DMS 273 treated with DMSO at 0.1 percent for 48 hours (cell line): ENCODE measurements around the gene FCN2.

Experiments
- DNase-seq: peaks from one replicate; lab custom pipeline; 2025; lab: John Stamatoyannopoulos, UW

Gene FCN2

DNA sequence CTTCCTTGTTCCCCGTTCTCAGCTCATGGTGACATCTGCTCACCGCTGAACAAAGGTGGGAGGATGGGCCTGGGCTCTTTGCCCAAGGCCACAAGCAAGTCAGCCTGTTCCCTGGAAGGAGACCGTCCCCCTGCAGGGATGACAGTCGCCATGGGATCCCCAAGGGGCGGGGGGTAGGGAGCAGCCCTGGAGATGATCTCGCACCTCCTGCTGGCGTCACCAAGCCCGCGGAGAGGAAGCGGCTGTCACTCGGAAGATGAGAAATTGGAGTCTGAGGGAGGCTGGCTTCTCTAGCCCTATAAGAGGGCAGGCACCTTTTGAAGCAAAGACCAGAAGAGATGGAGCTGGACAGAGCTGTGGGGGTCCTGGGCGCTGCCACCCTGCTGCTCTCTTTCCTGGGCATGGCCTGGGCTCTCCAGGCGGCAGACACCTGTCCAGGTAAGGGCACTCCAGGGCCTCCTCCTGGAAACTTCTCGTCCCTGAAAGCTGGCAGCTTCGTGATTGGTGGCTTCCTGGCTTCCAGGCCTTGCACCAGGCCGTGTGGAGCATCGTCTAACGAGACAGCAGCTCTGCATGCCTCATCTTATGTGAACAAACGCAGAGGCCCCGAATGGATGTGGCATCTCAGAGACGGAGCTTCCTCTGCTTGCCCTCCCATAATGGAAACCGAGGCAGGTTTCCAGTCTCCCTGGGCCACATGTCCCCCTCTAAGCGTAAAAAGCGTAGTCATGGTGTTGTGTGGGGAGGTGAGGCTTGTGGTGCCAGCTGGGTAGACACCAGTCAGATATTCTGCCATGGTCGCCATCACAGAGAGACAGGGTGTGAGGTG lies at the start of gene FCN2:
FCN2 (plus strand) TSS at position 327 of the 829 bp plus-strand sequence; CDS start at position 339, 12 bp downstream.
- no peak for DNase-seq

DNA sequence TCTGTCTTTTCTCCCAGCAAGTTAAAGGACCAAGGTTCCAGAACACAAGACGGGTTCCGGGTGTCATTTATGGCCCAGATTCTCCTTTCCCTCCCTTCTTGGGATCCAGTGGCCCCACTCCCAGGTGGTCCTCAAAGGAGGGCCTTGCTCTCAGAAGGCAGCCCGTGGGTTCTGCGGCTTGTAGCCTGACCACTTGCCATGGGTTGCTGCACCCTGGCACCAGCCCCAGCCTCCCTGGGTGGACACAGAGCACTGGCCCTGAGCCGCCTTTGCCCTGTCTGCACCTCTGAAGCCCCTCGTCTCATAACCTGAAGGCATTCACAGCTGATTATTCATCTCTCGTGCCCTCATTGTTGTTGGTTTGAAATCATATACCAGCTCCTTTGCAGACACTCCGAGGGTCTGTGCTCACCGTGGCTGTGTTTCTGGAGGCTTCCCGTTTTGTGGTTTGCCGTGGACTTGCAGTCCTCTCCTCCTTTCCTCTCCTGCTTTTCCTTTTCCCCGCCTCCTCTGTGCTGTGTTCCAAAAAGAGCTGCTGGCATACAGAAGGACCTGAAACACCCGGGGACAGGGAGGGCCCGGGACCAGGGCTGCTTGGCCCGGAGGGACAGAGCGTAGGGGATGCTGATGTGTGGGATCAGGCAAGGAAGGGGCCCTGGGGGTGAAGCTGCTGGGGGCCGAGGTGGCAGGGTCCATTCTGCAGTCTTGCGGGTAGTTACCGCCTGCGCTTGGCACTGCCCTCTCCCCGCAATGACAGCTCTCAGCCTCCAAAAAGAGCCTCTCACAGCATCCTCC lies 49.5 kb upstream of the FCN2 start:
- DNase-seq, result no peak

DNA sequence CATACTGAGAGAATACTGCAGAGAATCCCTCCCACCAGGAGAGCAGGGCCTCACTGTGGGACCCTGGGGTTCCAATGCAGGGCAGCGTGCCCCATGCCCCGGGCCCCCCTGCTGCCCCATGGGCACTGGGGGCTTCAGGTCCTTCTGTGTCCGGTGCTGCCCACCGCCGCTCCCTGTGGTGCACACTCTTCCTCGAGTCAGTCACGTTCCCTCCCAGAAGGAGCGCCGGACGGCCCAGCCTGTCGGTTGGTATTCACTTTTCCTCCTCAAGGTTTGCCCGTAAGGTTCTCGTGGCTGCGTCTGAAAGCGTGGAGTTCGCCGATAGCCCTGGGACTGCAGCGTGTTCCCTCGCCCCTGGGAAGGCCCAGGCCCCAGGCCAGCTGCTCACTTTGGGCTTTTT lies 48.1 kb upstream of the FCN2 start:
- DNase-seq, result no peak

DNA sequence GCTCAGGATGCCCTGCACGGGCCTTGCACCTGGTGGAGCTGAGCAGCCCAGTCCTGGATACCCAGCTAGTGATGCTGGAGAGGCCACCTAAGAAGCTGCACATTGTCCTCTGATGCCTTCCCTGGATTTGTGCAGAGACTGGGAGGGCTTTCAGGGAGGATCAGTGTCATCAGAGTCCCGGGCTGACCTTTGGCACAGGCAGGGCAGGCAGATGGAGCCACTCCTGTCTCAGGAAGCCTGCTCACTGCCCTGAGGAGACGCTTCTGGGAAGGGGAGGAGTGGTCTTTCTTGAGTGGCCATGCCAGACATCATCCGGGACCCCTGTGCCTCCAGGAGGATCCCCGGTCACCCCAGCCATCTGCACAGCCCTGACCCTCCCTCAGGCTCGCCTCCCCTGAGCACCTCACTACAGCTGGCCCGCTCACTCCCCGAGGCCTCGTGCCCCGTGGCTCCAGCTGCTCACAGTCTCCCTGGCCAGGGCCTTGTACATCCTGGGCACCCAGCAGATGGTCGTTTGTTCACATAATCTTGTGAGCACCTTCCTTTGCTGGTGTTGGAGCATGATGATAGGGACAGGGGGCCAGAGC lies 47.2 kb upstream of the FCN2 start:
- peak; percentile 50 for DNase-seq

DNA sequence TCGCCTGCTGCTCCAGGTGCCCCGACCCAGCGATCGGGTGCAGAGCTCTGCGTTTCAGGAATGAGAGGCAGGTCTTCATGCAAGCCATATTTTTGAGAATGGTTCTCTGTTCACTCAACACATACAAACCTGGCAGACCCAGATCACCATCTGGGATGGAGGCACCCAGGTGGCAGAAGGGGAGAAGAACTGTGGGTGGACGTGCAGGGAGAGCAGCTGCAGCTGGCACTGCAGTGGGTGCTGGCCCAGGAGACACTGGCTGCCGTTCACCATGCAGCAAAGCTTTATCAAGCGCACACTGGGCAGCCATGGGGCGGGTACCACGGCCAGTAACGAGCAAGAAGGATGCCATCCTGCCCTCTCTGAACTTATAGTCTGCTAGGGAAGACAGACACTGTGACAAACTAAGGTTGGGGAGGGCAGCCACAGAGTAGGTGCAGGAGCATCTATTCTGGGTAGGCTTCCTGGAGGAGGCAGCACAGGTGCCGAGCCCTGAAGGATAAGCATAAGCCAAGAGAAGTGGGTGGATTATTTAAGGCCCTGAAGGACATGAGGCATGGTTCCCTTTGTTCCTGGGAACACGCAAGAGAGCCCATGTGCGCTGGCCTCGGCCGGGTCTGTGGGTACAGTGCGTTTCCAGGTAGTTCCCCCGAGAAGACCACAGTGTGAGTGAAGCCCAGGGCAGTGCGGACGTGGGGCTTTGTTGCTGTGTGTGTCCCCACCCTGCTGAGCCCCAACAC lies 46.2 kb upstream of the FCN2 start:
- peak; percentile 29 for DNase-seq

DNA sequence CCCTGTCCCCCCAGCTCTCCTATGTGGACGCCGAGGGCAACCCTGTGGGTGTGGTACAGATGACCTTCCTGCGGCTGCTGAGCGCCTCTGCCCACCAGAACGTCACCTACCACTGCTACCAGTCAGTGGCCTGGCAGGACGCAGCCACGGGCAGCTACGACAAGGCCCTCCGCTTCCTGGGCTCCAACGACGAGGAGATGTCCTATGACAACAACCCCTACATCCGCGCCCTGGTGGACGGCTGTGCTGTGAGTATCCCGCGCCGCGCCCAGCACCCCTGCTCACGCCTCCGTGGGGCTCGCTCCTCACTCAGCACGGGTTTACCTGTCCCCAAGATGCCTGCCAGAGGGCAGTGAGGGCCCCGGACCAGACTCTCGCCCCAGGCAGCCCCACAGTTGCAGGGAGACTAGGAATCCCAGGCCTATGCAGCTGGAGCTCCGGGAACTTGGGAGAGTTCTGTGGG lies 45.6 kb upstream of the FCN2 start:
- no peak for DNase-seq

DNA sequence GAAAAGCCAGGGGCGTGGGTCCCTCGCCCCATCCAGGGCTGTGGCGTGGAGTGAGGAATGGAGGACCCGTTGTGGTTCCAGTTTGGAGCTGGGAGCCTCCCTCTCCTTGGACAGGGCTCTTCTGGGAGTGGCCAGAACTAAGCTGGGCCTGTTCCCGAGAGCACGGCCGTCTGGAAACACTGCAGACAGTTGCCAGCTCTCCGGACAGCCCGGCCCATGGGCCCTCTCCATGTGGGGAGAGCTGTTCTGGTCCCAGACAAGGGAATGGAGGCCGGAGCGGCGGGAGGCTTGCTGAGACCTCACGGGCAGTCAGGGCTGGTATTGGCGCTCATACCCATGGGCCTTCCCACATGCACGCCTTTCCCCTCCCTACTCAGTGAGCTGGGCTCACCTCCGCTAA lies 45.2 kb upstream of the FCN2 start:
- DNase-seq, result no peak

DNA sequence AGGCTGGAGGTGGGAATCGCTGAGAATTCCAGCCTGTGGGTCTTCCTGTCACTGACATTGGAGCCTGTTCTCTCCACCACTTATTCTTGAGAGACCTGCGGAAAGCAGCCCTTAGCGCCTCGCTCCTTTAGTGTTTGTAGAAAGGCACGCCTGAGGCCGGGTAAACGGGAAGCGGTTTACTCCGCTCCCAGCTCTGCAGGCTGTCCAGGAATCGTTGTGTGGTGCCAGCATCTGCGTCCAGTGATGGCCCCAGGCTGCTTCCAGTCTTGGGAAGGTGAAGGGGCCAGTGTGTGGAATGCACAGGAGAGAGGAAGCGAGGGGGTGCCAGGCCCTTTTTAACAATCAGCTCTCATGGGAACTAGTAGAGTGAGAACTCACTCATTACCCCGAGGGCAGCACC lies 44.6 kb upstream of the FCN2 start:
- DNase-seq, result no peak

DNA sequence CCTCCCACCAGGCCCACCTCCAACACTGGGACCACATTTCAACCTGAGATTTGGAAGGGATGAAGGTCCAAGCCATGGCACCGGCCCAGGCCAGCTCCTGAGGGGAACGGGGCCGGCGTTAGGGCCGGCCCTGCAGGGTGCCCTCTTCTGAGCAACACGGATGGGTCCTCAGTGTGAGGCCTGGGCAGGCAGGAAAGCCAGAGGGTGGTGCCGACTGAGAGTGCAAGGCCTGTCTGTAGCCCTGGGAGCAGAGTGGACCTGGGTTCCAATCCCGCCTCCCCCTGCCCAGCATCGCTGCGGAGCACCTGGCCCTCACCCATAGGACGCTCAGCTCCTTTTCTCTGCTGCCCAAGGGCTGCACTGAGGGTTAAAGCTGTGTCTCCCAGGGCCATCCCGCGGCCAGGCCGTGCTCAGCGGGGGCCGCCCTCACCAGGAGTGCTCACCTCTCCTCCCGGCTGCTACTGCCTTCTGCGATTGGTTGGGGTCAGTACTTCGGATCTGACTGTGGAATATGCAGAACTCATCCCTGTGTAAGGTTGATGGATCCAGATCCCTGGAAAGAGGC lies 44.1 kb upstream of the FCN2 start:
- DNase-seq, result no peak

DNA sequence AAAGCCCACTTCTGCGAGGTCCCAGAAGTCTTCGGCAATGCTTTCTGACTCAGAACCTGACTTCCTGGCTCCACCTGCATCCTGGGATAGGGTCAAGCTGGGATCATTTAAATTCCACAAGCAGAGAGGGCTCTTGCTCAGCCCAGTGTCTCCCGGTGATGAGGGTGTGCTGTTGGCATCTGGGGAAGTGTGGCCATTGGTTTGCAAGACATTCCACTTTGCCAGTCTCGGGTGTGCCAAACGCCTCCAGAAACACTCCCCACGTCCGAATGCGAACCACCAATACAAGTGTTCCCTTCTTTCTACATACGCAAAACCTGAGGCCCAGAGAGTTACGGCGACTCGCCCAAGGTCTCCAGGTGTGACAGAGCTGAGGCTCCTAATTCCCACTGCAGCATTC lies 43.1 kb upstream of the FCN2 start:
- no peak for DNase-seq

DNA sequence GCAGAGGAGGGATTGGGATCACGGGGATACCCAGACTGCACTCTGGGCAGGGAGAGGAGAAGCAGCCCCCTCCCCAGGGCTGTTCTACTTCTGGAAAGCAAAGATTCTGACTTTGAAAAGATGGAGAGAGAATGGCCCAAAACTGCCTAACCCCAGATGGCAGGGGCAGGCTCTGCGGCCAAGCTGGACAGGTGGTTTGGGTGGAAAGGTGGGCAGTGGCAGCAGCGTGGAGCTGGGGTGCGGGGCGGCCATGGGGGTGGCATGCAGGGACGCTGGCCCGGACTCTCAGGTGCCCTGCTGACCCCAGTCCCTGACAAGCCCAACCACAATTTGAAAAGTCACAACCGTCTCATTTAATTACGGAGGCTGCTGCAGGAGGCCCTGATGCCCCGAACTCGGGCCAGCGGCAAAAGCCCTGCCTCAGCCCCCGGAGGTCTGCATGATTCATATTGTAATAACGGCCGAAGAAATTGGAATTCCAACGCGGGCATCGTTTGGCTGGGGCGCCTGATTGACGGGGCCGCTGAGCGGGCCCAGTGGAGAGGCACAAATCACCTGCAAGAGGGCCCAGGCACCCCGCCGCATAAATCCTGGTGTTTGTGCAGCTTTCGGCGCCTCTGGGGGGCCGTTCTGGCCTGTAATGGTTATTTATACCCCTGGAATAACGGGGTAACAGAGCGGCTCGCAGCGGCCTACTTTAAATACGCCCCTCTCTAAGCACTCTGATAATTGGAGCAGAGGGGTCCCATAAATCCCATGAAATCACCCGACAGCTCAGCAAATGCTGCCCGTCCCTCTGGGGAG lies 41.8 kb upstream of the FCN2 start:
- DNase-seq, result no peak

DNA sequence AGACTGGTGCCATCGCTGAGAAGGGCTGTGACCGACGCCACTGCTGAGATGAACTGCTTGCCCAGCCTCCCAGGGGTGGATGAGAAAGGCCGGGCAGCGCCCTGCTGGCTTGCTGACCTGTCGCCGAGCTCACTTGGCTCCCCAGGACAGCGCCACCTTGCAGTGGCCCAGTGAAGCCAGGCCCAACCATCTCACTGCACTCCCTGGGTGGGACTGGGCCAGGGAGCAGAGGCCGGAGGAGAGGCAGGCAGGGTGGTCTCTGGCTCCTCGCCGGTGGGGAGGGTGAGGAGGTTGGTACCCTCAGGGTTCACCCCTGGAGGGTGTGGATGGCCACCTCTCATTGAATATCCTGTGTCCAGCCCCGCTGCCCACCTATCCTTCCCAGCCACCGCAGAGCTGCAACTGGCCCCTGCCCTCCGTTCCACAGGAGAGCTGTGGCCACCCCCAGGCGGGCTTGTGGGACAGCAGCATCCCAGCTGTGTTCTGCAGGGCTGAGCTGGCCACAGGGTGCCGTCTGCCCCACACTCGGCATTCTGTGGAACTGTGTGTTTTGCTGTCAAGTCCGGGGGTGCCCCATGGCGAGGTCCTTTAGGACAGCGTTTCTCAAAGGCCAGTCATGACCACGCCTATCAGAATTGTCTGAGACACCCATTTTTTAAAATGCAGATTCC lies 41.0 kb upstream of the FCN2 start:
- no peak for DNase-seq

DNA sequence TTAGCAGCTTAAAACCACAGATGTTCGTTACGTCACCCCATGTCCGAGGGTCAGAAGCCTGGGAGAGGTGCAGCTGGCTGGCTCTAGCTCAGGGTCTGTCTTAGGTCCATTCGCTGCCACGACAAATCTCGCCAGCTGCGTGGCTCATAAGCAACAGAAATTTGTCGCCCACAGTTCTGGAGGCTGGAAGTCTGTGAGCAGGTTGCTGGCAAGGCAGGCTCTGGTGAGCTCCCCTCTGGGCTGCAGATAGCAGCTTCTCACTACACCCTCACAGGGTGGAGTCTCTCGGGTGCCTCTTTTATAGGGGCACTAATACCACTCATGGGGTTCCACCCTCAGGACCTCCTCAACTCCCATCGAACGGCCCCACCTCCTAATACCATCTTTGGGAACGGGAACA lies 40.1 kb upstream of the FCN2 start:
- no peak for DNase-seq

DNA sequence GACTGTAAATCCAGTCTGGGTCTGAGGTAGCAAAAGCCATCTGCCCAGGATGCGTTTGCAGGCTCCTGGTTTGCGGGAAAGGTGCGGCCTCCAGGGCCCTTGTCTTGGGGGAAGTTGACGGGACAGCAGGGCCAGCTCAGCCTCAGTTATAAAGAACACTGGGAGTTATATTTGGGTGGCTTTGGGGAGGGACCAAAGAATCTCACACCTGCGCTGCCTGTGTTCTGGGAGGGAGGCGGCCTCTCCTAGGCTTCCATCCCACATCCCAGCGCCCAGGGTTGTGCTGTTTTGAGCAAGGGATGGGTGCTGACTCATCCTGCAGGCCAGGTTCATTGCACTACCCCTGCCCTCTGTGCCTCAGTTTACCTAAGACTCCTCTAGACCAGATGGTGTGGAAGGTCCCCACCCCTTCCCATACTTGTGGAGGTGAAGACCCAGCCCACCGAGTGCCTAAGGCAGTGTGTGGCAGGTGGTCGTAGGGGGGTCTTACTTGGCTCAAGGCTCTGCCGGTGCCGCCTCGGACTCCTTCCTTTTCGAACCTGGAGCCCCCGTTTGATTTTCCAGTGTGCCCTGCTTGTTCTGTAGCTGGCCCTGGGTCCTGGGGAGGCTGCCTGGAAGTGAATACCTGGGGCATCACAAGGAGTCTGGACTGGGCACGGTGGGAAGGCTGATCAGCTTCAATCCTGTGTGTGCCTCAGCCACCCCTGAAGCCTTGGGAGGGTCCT lies 39.3 kb upstream of the FCN2 start:
- DNase-seq, result no peak

DNA sequence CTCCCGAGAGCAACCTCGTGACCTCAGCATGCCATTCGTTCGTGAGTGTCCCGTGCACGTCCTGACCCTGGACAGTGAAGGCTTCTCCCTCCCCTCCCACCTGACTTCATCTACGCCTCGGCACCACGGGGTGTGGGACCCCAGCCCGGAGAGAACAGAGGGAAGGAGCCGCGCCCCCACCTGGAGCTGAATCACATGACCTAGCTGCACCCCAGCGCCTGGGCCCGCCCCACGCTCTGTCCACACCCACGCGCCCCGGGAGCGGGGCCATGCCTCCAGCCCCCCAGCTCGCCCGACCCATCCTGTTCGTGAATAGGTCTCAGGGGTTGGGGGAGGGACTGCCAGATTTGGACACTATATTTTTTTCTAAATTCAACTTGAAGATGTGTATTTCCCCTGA lies 38.3 kb upstream of the FCN2 start:
- no peak for DNase-seq

DNA sequence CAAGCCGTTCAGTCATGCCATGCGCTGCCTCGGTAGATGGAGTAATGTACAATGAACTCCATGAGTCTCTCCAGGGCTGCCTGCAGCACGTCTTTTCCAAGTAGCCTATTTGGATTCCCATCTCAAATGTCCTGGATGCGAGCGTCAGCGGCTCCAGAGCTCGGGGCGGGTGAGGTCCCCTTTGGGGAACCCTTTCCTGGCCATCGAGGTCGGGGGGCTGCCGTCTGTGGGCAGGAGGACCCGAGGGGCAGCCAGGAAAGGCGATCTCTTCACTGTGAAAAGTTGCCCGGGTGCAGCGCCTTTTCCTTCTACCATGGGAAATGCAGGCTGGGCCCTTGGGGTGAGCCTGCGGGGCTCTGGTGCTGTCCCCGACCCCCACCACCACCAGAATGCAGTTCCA lies 36.9 kb upstream of the FCN2 start:
- DNase-seq, result no peak

DNA sequence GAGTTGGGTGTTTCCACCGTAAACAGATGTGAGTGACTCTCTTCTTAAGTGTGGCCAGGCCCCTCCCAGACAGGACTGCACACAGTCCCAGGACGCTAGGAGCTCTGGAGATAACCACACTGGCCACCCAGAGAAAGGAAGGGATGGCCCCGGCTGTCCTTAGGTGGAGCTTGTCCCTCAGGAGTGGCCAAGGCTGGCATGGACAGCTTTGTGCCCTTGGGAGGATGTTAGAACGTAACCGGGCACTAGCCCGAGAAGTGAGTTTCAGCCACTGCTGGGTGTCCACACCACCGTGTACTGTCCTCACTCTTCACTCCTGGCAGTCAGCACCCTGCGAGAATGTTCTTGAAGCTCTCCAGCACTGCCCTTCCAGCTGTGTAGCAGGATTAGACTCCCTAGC lies 35.8 kb upstream of the FCN2 start:
- no peak for DNase-seq

DNA sequence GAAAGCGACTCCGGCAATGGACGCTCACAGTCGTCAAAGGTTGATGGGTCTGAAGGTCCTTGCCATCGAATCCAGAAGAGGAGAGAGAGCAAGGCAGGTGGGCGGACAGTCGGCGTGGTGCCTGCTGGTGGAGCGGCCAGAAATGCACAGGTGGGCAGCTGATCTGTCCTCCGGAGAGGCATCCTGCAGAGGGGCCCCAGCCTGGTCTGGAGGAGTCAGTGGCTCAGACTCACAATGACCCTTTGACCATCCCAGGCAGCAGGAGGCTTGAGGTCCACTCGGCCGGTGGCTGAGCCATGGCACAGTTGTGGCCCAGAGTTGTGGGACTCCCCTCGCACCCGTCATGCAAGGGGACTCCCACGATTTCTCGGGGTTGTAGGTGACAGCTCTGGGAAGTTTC lies 34.4 kb upstream of the FCN2 start:
- no peak for DNase-seq

DNA sequence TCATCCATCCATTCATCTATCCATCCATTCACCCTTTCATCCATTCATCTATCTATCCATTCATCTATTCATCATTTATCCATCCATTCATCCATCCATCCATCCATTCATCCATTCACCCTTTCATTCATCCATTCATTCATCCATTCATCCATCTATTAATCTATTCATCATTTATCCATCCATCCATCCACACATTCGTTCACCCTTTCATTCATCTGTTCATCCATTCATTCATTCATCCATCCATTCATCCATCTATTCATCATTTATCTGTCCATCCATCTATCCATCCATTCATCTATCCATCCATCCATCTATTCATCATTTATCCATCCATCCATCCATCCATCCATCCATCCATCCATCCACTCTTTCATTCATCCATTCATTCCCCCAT lies 33.9 kb upstream of the FCN2 start:
- no peak for DNase-seq

DNA sequence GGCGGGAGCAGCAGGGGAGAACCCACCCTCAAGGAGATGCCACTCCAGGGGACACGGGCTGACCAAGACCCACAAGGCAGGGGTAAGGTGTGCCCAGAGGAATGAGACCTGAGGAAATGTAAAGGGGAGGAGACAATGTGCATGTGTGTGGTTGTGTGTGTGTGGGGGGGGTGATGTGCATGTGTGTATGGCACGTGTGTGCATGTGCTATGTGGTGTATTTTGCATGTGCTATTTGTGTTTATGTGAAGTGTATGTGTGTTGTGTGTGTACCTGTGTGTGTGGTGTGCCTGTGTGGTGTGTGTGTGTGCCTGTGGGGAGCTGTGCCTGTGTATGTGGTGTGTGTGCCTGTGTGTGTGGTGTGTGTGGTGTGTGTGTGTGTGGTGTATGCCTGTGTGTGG lies 33.5 kb upstream of the FCN2 start:
- DNase-seq, result no peak
